ENCODE measurements around the gene GLI3.
A peak's percentile ranks its signal among the peaks of the same experiment; 100 is the strongest.

The GLI3 gene

GRCh38 chr7:42025635-42026375 is 211.2 kb downstream of the GLI3 start:
- TF ChIP-seq Cebpa-rat (IDR thresholded peaks at IDR 0.05) = no peak
- peaks cover 46% of the 10 kb centered on the region for H3K36me3 ChIP-seq

DNA sequence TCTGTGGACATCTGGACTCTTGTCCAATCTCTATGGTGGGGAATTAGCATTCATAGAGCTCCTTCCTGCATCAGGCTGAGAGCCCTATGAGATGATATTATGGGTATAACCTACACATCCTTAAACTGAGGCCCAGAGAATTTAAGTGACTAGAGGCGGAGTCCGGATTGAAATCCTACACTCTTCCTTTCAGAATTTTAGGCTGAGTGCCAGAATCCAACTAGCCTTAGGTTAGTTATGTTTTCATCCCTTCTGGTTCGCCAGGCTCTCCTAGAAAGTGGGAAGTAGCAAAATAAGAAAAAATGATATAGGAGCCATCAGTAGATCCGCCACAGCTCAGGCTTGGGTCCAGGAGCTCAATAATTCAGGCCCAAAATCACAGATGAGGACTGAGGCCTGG is 212.5 kb downstream of the GLI3 start:
- Histone ChIP-seq H3K9ac (no peak overlapping the region), H3K36me3 (peaks cover 52% of the 10 kb centered on the region), H3K27me3 (no peaks in the 10 kb centered on the region), H3K9me3 (no peaks in the 10 kb centered on the region), H3K4me2 (no peak overlapping the region), H3K4me1 (peaks cover 22% of the 10 kb centered on the region), H3K27ac (no peak overlapping the region), H4K20me1 (no peaks in the 10 kb centered on the region), H3K4me3 (no peak overlapping the region)
- TF ChIP-seq Cebpa-rat (IDR thresholded peaks at IDR 0.05) = no peak

More at GRCh38 chr7:42025635-42026375, 211.2 kb downstream of the GLI3 start:
- Histone ChIP-seq H3K4me1 (peaks cover 23% of the 10 kb centered on the region), H3K9me3 (no peaks in the 10 kb centered on the region), H3K27ac (no peak overlapping the region), H3K4me3 (no peak overlapping the region), H4K20me1 (no peaks in the 10 kb centered on the region), H3K27me3 (no peaks in the 10 kb centered on the region), H3K4me2 (peak overlapping the region; percentile 22; the same call in 1 of the 2 replicates), H3K9ac (no peak overlapping the region)

- Histone ChIP-seq H3K9ac (no peak overlapping the region), H3K4me3 (no peak overlapping the region), H3K27ac (no peak overlapping the region), H4K20me1 (no peaks in the 10 kb centered on the region), H3K36me3 (peaks cover 51% of the 10 kb centered on the region), H3K27me3 (no peaks in the 10 kb centered on the region), H3K4me1 (peaks cover 11% of the 10 kb centered on the region), H3K9me3 (no peaks in the 10 kb centered on the region), H3K4me2 (no peak overlapping the region)
- TF ChIP-seq Cebpa-rat (IDR thresholded peaks at IDR 0.05) = no peak
Observed at GRCh38 chr7:42023262-42023661, 213.7 kb downstream of the GLI3 start.

- Histone ChIP-seq H3K9ac (no peak overlapping the region), H4K20me1 (no peaks in the 10 kb centered on the region), H3K9me3 (no peaks in the 10 kb centered on the region), H3K27ac (no peak overlapping the region), H3K4me2 (no peak overlapping the region), H3K4me1 (peaks cover 14% of the 10 kb centered on the region), H3K4me3 (no peak overlapping the region), H3K27me3 (no peaks in the 10 kb centered on the region), H3K36me3 (peaks cover 51% of the 10 kb centered on the region)
- TF ChIP-seq Cebpa-rat (IDR thresholded peaks at IDR 0.05) = no peak
Observed at GRCh38 chr7:42022791-42023190, 214.2 kb downstream of the GLI3 start.

DNA sequence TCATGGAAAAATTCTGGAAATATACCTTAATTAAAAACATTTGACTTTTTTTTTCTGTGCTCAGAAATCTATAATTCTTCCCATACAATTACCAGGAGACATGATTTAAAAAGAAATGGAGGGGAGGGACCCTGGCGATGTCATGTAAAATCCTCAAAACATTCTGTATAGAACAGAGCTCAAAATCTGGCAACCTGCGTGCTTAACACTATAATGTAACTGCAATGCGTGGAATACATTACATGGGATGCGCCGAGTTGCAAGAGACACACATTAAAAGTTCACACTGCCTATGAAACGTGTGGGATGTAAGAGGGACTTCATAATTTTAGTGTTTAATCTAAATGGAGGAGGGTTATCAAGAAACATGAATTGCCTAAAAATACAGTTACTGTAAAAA is 215.0 kb downstream of the GLI3 start:
- H3K4me3 ChIP-seq = no peak overlapping the region
- H3K4me2 ChIP-seq = no peak overlapping the region
- H4K20me1 ChIP-seq = no peaks in the 10 kb centered on the region
- H3K27ac ChIP-seq = no peak overlapping the region
- H3K27me3 ChIP-seq = no peaks in the 10 kb centered on the region
- peaks cover 21% of the 10 kb centered on the region for H3K4me1 ChIP-seq
- no peak overlapping the region for H3K9ac ChIP-seq
- H3K36me3 ChIP-seq = peaks cover 51% of the 10 kb centered on the region
- no peaks in the 10 kb centered on the region for H3K9me3 ChIP-seq
- no peak for TF ChIP-seq Cebpa-rat (IDR thresholded peaks at IDR 0.05)

- no peak for TF ChIP-seq Cebpa-rat (IDR thresholded peaks at IDR 0.05)
- H3K27ac ChIP-seq = no peak overlapping the region
- no peaks in the 10 kb centered on the region for H3K27me3 ChIP-seq
- no peaks in the 10 kb centered on the region for H4K20me1 ChIP-seq
- peaks cover 24% of the 10 kb centered on the region for H3K4me1 ChIP-seq
- H3K4me3 ChIP-seq = no peak overlapping the region
- H3K9me3 ChIP-seq = no peaks in the 10 kb centered on the region
- H3K9ac ChIP-seq = no peak overlapping the region
- peaks cover 51% of the 10 kb centered on the region for H3K36me3 ChIP-seq
- H3K4me2 ChIP-seq = no peak overlapping the region
Observed at GRCh38 chr7:42021631-42022030, 215.4 kb downstream of the GLI3 start.

GRCh38 chr7:42020061-42020460 is 216.9 kb downstream of the GLI3 start:
- no peak overlapping the region for H3K9ac ChIP-seq
- TF ChIP-seq Cebpa-rat (IDR thresholded peaks at IDR 0.05) = no peak

GRCh38 chr7:42017349-42017986 is 219.5 kb downstream of the GLI3 start:
- Histone ChIP-seq H4K20me1 (no peaks in the 10 kb centered on the region), H3K4me1 (peaks cover 17% of the 10 kb centered on the region), H3K9ac (peak overlapping the region; percentile 52; the same call in 1 of the 2 replicates), H3K27ac (peak overlapping the region; percentile 57), H3K4me2 (peak overlapping the region; percentile 79), H3K27me3 (no peaks in the 10 kb centered on the region), H3K9me3 (0 out of 2 replicates have a peak, but pooled peaks cover 5% of the 10 kb centered on the region), H3K4me3 (no peak overlapping the region), H3K36me3 (peaks cover 29% of the 10 kb centered on the region)
- TF ChIP-seq Cebpa-rat (IDR thresholded peaks at IDR 0.05) = no peak

More at GRCh38 chr7:42020061-42020460, 216.9 kb downstream of the GLI3 start:
- H3K9me3 ChIP-seq = no peaks in the 10 kb centered on the region
- H4K20me1 ChIP-seq = no peaks in the 10 kb centered on the region
- H3K4me3 ChIP-seq = no peak overlapping the region
- H3K36me3 ChIP-seq = peaks cover 49% of the 10 kb centered on the region
- peaks cover 17% of the 10 kb centered on the region for H3K4me1 ChIP-seq
- H3K27me3 ChIP-seq = no peaks in the 10 kb centered on the region
- H3K4me2 ChIP-seq = no peak overlapping the region
- no peak overlapping the region for H3K27ac ChIP-seq

- peaks cover 17% of the 10 kb centered on the region for H3K4me1 ChIP-seq
- H4K20me1 ChIP-seq = no peaks in the 10 kb centered on the region
- H3K9ac ChIP-seq = no peak overlapping the region
- H3K36me3 ChIP-seq = peaks cover 25% of the 10 kb centered on the region
- no peak overlapping the region for H3K4me3 ChIP-seq
- H3K27me3 ChIP-seq = no peaks in the 10 kb centered on the region
- H3K9me3 ChIP-seq = 0 out of 2 replicates have a peak, but pooled peaks cover 5% of the 10 kb centered on the region
- H3K4me2 ChIP-seq = no peak overlapping the region
- TF ChIP-seq Cebpa-rat (IDR thresholded peaks at IDR 0.05) = no peak
- no peak overlapping the region for H3K27ac ChIP-seq
Observed at GRCh38 chr7:42016517-42016916, 220.5 kb downstream of the GLI3 start.
